B cell (primary cell): ENCODE measurements around the gene TPP1. TPM values are rescaled to one million over a fixed set of nuclear protein-coding genes. Genes with fewer than 3 reads are reported as not detected.

Experiments
- ATAC-seq: fragments of 200-7000 bp; cut with Tn5 transposase; one replicate; pipeline ENCODE4 v1.10.0; 2021; ENCODE audit warnings: low read depth, mild to moderate bottlenecking, moderate number of reproducible peaks, moderate library complexity
- CTCF ChIA-PET: fragments of 350-600 bp; sonication (Branson Sonifier 250); formaldehyde crosslinking; loops from one replicate; lab custom pipeline; 2021; ENCODE audit warnings: antibody characterized with exemption, inconsistent platforms; lab: Charles Lee
- POLR2A ChIA-PET: fragments of 350-600 bp; sonication (Branson Sonifier 250); formaldehyde crosslinking; loops from one replicate; lab custom pipeline; 2021; ENCODE audit warnings: antibody characterized with exemption; lab: Charles Lee
- DNase-seq: peaks from one replicate; pipeline ENCODE4 v3.0.0; 2013
- H2AFZ ChIP-seq: 2 replicates; pipeline ENCODE4 v1.6.1; 2012; ENCODE audit warnings: mild to moderate bottlenecking, low read depth, low read length; ENCODE audit not compliant: insufficient read depth, poor library complexity, severe bottlenecking
- H3K27ac ChIP-seq, 2 donors: 1 replicate in 1 of 2; 2 replicates in 1 of 2; pipeline ENCODE4 v1.5.1; 2012 to 2013; ENCODE audit warnings: low read length in 2 of 2, mild to moderate bottlenecking in 2 of 2, moderate library complexity in 1 of 2
- H3K27me3 ChIP-seq, 4 experiments: fragments of 200-600 bp in 1 of 4; sonication (generic) in 1 of 4; replicated peaks in 1 of 4; 1 replicate in 2 of 4; 2 replicates in 2 of 4; pipeline versions ENCODE4 v1.6.1 to v1.7.0; 2013 to 2016; ENCODE audit warnings: low read length in 3 of 4, mild to moderate bottlenecking in 2 of 4, mixed read lengths in 1 of 4, moderate library complexity in 1 of 4; ENCODE audit not compliant: insufficient read depth in 4 of 4, control insufficient read depth in 3 of 4; ENCODE audit errors: control extremely low read depth in 1 of 4
- H3K36me3 ChIP-seq, 2 experiments: replicated peaks in 1 of 2; 1 replicate in 1 of 2; 2 replicates in 1 of 2; pipeline versions ENCODE4 v1.6.1 to v1.7.1; 2013; ENCODE audit warnings: low read length in 1 of 2; ENCODE audit not compliant: insufficient read depth in 2 of 2, control insufficient read depth in 1 of 2; ENCODE audit errors: control extremely low read depth in 1 of 2, extremely low read depth in 1 of 2
- H3K4me1 ChIP-seq, 2 donors: fragments of 200-600 bp in 1 of 2; sonication (generic) in 1 of 2; 1 replicate in 1 of 2; 2 replicates in 1 of 2; pipeline versions ENCODE4 v1.5.1 to v1.6.1; 2013 to 2017; ENCODE audit warnings: low read length in 2 of 2; ENCODE audit not compliant: control insufficient read depth in 2 of 2, insufficient read depth in 2 of 2
- H3K4me2 ChIP-seq: replicated peaks from 2 replicates; pipeline ENCODE3; 2012; ENCODE audit warnings: mild to moderate bottlenecking, low read depth, low read length; ENCODE audit not compliant: poor library complexity, severe bottlenecking
- H3K4me3 ChIP-seq, 5 experiments: fragments of 200-600 bp in 1 of 5; sonication (generic) in 1 of 5; 1 replicate in 3 of 5; 2 replicates in 2 of 5; pipeline versions ENCODE4 v1.5.1 to v1.7.0; 2011 to 2016; ENCODE audit warnings: low read length in 4 of 5, mild to moderate bottlenecking in 4 of 5, low read depth in 2 of 5, control low read depth in 1 of 5, moderate library complexity in 1 of 5; ENCODE audit not compliant: insufficient read depth in 1 of 5; ENCODE audit errors: control extremely low read depth in 1 of 5, extremely low read depth in 1 of 5
- H3K79me2 ChIP-seq: fragments of 200-600 bp; sonication (generic); one replicate; pipeline ENCODE4 v1.6.0; 2016; ENCODE audit warnings: low read length; ENCODE audit not compliant: control insufficient read depth, insufficient read depth
- H3K9ac ChIP-seq: fragments of 200-600 bp; sonication (generic); 2 replicates; pipeline ENCODE4 v1.6.1; 2017; ENCODE audit warnings: mild to moderate bottlenecking, low read length, moderate library complexity
- H3K9me3 ChIP-seq, 3 donors: one replicate each; pipeline versions ENCODE4 v1.6.1 to v1.7.1; 2013; ENCODE audit warnings: low read length in 2 of 3; ENCODE audit not compliant: control insufficient read depth in 2 of 3, insufficient read depth in 1 of 3; ENCODE audit errors: control extremely low read depth in 1 of 3
- H4K20me1 ChIP-seq: 2 replicates; pipeline ENCODE4 v1.6.0; 2012; ENCODE audit warnings: mild to moderate bottlenecking, low read length; ENCODE audit not compliant: insufficient read depth, control insufficient read depth, poor library complexity, severe bottlenecking
- H3K27ac Mint-ChIP-seq: one replicate; pipeline ENCODE4 v1.8.0; 2021; ENCODE audit warnings: mixed read lengths
- H3K27me3 Mint-ChIP-seq: one replicate; pipeline ENCODE4 v1.8.0; 2021; ENCODE audit warnings: mixed read lengths
- H3K4me1 Mint-ChIP-seq: one replicate; pipeline ENCODE4 v1.8.0; 2021; ENCODE audit warnings: mixed read lengths
- H3K4me3 Mint-ChIP-seq: one replicate; pipeline ENCODE4 v1.8.0; 2021; ENCODE audit warnings: mixed read lengths
- H3K9me3 Mint-ChIP-seq: one replicate; pipeline ENCODE4 v1.8.0; 2022; ENCODE audit warnings: mixed read lengths; ENCODE audit not compliant: insufficient read depth
- EZH2 ChIP-seq: IDR thresholded peaks from 2 replicates; pipeline ENCODE4 v1.6.1; 2012; ENCODE audit warnings: borderline replicate concordance, low read depth, mild to moderate bottlenecking, moderate library complexity, low read length; ENCODE audit not compliant: insufficient read depth, poor library complexity, severe bottlenecking
- whole genome bisulfite sequencing: methylation state at CpG from one replicate; pipeline ENCODE4 v1.1.5; 2013; ENCODE audit warnings: missing lambda C conversion rate; ENCODE audit not compliant: insufficient coverage; 5-methylcytosine and 5-hydroxymethylcytosine counted together
- intact Hi-C: fragments of 100-400 bp; cut with micrococcal nuclease; formaldehyde crosslinking; loops from one replicate; pipeline ENCODE4 v1.10.0; 2022
- polyA plus RNA-seq: library from polyadenylated mRNA; depleted of rRNA; stranded (reverse); fragments of >200 nt; gene quantifications from 2 replicates; pipeline ENCODE4 v1.2.3, GENCODE V29; 2012
- total RNA-seq, 2 donors: library from RNA; stranded (reverse); fragments of 120-200 nt in 1 of 2; gene quantifications; 1 replicate in 1 of 2; 2 replicates in 1 of 2; pipeline versions ENCODE4 v1.2.3 to v1.2.4, GENCODE V29; 2013 to 2022
- TF ChIP-seq, protein P1 (sequence below): fragments of 200-600 bp; IDR thresholded peaks from one replicate; pipeline ENCODE4 v1.8.0; 2022; ENCODE audit warnings: antibody characterized with exemption, mild to moderate bottlenecking

The TPP1 gene
- total and polyA plus RNA-seq, 2 donors (not counting 1 experiment from before 2014, with no cell fraction given), result 133 to 191 TPM

DNA sequence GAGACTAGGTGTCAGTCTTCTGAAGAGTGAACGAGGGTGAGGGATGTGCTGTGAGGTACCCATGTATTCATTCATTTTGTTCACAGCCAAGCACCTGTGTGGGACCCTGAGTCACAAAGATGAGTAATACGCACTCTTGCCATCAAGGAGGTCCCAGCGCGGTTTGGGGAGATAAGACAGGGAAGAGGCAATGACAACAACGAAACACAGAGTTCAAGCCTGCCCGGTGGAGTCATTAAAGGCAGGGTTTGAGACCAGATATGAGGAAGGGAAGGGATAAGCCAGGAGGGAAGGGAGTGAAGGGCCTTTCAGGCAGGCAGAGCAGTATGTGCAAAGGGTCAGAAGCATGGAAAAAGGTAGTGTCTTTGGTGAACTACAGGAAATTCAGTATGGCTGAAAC is 31.8 kb upstream of the TPP1 start:
- no peaks in the 10 kb centered on the region for H3K9me3 Mint-ChIP-seq
- CTCF ChIA-PET, result interaction anchor here (1.4 kb wide), 1 partner anchor 32 kb away, joined by 3 read pairs; the partner anchor contains the start of gene TPP1
- H3K27ac ChIP-seq, result no peak overlapping the region
- ATAC-seq (no peak), DNase-seq (no peak)
- WGBS, result 86% methylated on average over 5 of the region's 6 CpGs
- POLR2A ChIA-PET, result no interaction called here
- H3K4me3 Mint-ChIP-seq, result no peak overlapping the region
- H3K27ac Mint-ChIP-seq, result no peak overlapping the region
- no peaks in the 10 kb centered on the region for H4K20me1 ChIP-seq
- intact Hi-C loops, result no loop called here
- H3K4me1 Mint-ChIP-seq, result peaks cover 1% of the 10 kb centered on the region
- no peak for TF ChIP-seq EZH2
- TF ChIP-seq, protein P1, sequence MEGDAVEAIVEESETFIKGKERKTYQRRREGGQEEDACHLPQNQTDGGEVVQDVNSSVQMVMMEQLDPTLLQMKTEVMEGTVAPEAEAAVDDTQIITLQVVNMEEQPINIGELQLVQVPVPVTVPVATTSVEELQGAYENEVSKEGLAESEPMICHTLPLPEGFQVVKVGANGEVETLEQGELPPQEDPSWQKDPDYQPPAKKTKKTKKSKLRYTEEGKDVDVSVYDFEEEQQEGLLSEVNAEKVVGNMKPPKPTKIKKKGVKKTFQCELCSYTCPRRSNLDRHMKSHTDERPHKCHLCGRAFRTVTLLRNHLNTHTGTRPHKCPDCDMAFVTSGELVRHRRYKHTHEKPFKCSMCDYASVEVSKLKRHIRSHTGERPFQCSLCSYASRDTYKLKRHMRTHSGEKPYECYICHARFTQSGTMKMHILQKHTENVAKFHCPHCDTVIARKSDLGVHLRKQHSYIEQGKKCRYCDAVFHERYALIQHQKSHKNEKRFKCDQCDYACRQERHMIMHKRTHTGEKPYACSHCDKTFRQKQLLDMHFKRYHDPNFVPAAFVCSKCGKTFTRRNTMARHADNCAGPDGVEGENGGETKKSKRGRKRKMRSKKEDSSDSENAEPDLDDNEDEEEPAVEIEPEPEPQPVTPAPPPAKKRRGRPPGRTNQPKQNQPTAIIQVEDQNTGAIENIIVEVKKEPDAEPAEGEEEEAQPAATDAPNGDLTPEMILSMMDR, result no peak
- no peak overlapping the region for H3K9ac ChIP-seq
- H3K27me3 Mint-ChIP-seq, result peaks cover 1% of the 10 kb centered on the region
- peaks cover 0 to 11% (median 6%) of the 10 kb centered on the region in 4 experiments for H3K27me3 ChIP-seq
- no peaks in the 10 kb centered on the region for H3K9me3 ChIP-seq
- H3K4me3 ChIP-seq, result no peak overlapping the region
- H2AFZ ChIP-seq, result no peak overlapping the region
- H3K79me2 ChIP-seq, result no peaks in the 10 kb centered on the region
- no peaks in the 10 kb centered on the region for H3K36me3 ChIP-seq
- H3K4me1 ChIP-seq, result peaks cover 32 to 37% of the 10 kb centered on the region in 2 donors
- no peak overlapping the region for H3K4me2 ChIP-seq

DNA sequence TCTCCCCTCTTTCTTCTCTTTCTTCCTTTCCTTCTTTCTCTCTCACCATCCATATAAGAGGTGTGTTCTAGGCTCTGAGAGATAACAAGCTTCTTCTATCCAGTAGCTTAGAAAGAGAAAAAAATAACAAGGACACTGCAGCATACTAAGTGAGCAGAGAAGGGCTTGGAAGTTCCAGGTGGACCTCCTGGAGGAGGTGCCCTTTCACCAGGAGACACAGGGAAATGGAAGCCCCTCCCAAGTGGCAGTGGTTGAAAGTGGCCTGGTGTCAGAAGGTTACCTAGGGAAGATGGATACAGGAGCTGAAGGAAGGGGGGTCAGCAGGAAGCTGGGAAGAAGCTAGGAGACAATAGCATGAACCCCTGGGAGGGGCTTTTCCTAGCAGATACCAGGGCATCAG is 30.9 kb upstream of the TPP1 start:
- Histone ChIP-seq H3K27ac (no peak overlapping the region), H3K9ac (no peak overlapping the region), H3K27me3 (peaks cover 0 to 8% (median 5%) of the 10 kb centered on the region in 4 experiments), H3K79me2 (no peaks in the 10 kb centered on the region), H2AFZ (no peak overlapping the region), H4K20me1 (no peaks in the 10 kb centered on the region), H3K4me1 (peaks cover 38 to 42% of the 10 kb centered on the region in 2 donors), H3K9me3 (no peaks in the 10 kb centered on the region), H3K4me2 (no peak overlapping the region), H3K4me3 (no peak overlapping the region), H3K36me3 (no peaks in the 10 kb centered on the region)
- DNase-seq, result no peak
- ChIA-PET CTCF (interaction anchor here (0.7 to 2.5 kb wide), 3 partner anchors 18 to 119 kb away, joined by 3 to 13 read pairs (median 3); partner anchors contain the start of gene TPP1), POLR2A (no interaction called here)
- TF ChIP-seq, protein P1, result no peak
- TF ChIP-seq EZH2, result no peak
- Mint-ChIP-seq H3K4me3 (no peak overlapping the region), H3K4me1 (no peaks in the 10 kb centered on the region), H3K27me3 (no peaks in the 10 kb centered on the region), H3K9me3 (no peaks in the 10 kb centered on the region), H3K27ac (no peak overlapping the region)
- ATAC-seq, result no peak
- intact Hi-C loops, result no loop called here
